ENCODE data around the gene PTPRQ.

The PTPRQ gene

GRCh38 chr12:80632835-80633234, 188.8 kb downstream of the PTPRQ start:
- no peak for DNase-seq (ENCODE audit: low read depth)
- no peak overlapping the region for H3K4me3 ChIP-seq (ENCODE audit: low read length)
- TF ChIP-seq CTCF (conservative IDR thresholded peaks at IDR 0.05; ENCODE audit: low read depth, low read length) = peak; percentile 56

- no peak overlapping the region for H3K4me3 ChIP-seq (ENCODE audit: low read length)
- no peak for TF ChIP-seq CTCF (conservative IDR thresholded peaks at IDR 0.05; ENCODE audit: low read depth, low read length)
- no peak for DNase-seq (ENCODE audit: low read depth)
These were observed 190.9 kb downstream of the PTPRQ start for GRCh38 chr12:80634903-80635302.

- no peak overlapping the region for H3K4me3 ChIP-seq (ENCODE audit: low read length)
- no peak for DNase-seq (ENCODE audit: low read depth)
- TF ChIP-seq CTCF (conservative IDR thresholded peaks at IDR 0.05; ENCODE audit: low read depth, low read length) = no peak
These were observed 192.8 kb downstream of the PTPRQ start for GRCh38 chr12:80636832-80637231.

- DNase-seq (ENCODE audit: low read depth) = no peak
- no peak for TF ChIP-seq CTCF (conservative IDR thresholded peaks at IDR 0.05; ENCODE audit: low read depth, low read length)
- no peak overlapping the region for H3K4me3 ChIP-seq (ENCODE audit: low read length)
These were observed 197.9 kb downstream of the PTPRQ start for GRCh38 chr12:80641936-80642335.

- TF ChIP-seq CTCF (conservative IDR thresholded peaks at IDR 0.05; ENCODE audit: low read depth, low read length) = no peak
- DNase-seq (ENCODE audit: low read depth) = no peak
- no peak overlapping the region for H3K4me3 ChIP-seq (ENCODE audit: low read length)
These were observed 199.9 kb downstream of the PTPRQ start for GRCh38 chr12:80643961-80644360.

- no peak overlapping the region for H3K4me3 ChIP-seq (ENCODE audit: low read length)
- DNase-seq (ENCODE audit: low read depth) = no peak
- no peak for TF ChIP-seq CTCF (conservative IDR thresholded peaks at IDR 0.05; ENCODE audit: low read depth, low read length)
These were observed 204.8 kb downstream of the PTPRQ start for GRCh38 chr12:80648881-80649280.

GRCh38 chr12:80655751-80656150, 211.7 kb downstream of the PTPRQ start:
- no peak for DNase-seq (ENCODE audit: low read depth)
- no peak for TF ChIP-seq CTCF (conservative IDR thresholded peaks at IDR 0.05; ENCODE audit: low read depth, low read length)
- H3K4me3 ChIP-seq (ENCODE audit: low read length) = no peak overlapping the region

Measured in retinal pigment epithelial cell (primary cell).